WERI-Rb-1 (cell line): ENCODE measurements around the gene PIPOX.

Source experiments
- DNase-seq: peaks from one replicate; pipeline ENCODE4 v3.0.0-alpha.2; 2020
- H3K27ac ChIP-seq: fragments of 250-450 bp; sonication (Bioruptor Pico); 2 replicates; pipeline ENCODE4 v1.5.1; 2020; ENCODE audit warnings: mild to moderate bottlenecking, moderate library complexity
- H3K27me3 ChIP-seq: fragments of 250-450 bp; sonication (Bioruptor Pico); 2 replicates; pipeline ENCODE4 v1.5.1; 2021; ENCODE audit warnings: mild to moderate bottlenecking, low read depth, moderate library complexity; ENCODE audit not compliant: insufficient read depth, severe bottlenecking
- H3K36me3 ChIP-seq: fragments of 250-450 bp; sonication (Bioruptor Pico); 2 replicates; pipeline ENCODE4 v1.5.1; 2020; ENCODE audit warnings: mild to moderate bottlenecking, moderate library complexity
- H3K4me3 ChIP-seq: 2 replicates; pipeline ENCODE4 v1.5.1; 2011; ENCODE audit warnings: low read depth, mild to moderate bottlenecking, control low read depth, low read length
- H3K9me3 ChIP-seq: fragments of 250-450 bp; sonication (Bioruptor Pico); 2 replicates; pipeline ENCODE4 v1.5.1; 2021; ENCODE audit warnings: mild to moderate bottlenecking, moderate library complexity; ENCODE audit not compliant: severe bottlenecking
- TF ChIP-seq, protein P1 (sequence below): IDR thresholded peaks from 2 replicates; pipeline ENCODE4 v1.5.1; 2011; ENCODE audit warnings: low read depth, mild to moderate bottlenecking, control low read depth, inconsistent platforms, low read length

Gene PIPOX, protein sequence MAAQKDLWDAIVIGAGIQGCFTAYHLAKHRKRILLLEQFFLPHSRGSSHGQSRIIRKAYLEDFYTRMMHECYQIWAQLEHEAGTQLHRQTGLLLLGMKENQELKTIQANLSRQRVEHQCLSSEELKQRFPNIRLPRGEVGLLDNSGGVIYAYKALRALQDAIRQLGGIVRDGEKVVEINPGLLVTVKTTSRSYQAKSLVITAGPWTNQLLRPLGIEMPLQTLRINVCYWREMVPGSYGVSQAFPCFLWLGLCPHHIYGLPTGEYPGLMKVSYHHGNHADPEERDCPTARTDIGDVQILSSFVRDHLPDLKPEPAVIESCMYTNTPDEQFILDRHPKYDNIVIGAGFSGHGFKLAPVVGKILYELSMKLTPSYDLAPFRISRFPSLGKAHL

DNA sequence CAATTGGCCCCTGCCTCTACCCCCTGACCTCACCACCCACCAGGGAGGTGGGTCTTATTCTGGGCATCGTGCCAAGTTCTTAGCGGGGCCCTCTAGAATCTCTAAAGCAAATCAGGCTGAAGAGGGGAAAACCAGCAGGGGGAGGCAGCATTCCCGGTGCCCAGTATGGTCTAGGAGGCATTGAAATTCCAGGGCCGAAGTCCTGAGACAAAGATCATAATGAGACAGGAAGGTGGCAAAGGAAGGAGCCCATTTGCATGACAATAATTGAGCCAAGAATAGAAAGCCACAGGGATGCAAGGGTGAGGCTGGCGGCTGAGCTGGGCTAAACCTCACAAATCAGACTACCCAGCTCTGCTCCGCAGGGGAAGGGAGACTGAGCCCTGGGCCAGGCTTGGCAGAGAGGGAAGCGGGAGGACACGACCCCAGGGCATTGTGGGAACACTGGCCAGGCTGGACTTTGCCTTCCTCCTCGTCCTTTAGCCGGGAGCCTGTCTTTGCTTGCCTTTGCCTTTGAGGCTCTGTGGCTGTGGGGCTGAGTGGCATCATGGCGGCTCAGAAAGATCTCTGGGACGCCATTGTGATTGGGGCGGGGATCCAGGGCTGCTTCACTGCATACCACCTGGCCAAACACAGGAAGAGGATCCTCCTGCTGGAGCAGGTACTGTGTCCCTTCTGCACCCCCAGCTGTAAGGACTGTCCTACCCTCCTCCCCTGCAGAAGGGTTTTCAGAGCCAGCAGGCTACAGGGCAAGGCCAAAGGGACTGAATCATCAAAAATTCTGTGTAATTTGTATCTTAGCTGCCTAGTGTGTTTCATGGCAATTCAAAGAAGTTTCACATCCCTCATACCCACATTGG is at the start of gene PIPOX:
Gene PIPOX, plus strand, starts transcription at position 463 of the 860 bp plus-strand sequence. Its CDS starts 85 bp downstream, at position 548.
- Histone ChIP-seq H3K27me3 (no peaks in the 10 kb centered on the region), H3K27ac (no peak within 1 kb of the TSS; the same call in 1 of the 2 replicates)
- peak; percentile 71 for DNase-seq

DNA sequence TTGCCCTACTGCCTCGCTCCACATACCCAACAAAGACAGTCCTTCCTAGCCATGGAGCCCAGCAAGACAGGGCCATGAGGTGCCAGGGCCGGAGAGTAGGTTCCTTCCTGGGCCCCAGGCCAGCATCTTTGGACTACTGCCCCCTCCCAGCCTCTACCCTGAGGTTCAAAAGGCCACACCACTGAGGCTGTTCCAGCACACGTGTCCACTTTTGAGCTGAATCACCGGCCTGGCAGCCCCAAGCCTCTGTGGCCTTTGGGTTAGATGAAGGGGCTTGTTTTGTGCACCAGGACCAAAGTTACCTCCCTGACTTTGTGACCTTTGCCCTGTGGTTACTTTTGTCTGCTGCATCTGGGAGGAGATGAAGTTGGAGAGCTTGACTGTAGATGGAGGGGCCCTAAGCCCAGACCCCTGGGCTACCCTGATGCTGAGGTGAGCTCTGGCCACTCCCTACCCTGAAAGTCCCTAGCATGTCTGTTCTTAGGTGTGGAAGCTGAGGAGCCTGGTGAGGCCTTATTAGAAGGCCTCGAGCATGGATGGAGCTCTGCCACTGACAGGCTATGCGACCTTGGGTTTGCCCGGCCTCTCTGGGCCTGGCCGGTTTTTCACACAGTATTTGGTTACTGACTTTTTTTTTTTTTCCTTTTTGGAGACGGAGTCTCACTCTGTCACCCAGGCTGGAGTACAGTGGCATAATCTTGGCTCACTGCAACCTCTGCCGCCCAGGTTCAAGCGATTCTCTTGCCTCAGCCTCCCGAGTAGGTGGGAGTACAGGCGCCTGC is 49.1 kb upstream of the PIPOX start:
- TF ChIP-seq, protein P1, sequence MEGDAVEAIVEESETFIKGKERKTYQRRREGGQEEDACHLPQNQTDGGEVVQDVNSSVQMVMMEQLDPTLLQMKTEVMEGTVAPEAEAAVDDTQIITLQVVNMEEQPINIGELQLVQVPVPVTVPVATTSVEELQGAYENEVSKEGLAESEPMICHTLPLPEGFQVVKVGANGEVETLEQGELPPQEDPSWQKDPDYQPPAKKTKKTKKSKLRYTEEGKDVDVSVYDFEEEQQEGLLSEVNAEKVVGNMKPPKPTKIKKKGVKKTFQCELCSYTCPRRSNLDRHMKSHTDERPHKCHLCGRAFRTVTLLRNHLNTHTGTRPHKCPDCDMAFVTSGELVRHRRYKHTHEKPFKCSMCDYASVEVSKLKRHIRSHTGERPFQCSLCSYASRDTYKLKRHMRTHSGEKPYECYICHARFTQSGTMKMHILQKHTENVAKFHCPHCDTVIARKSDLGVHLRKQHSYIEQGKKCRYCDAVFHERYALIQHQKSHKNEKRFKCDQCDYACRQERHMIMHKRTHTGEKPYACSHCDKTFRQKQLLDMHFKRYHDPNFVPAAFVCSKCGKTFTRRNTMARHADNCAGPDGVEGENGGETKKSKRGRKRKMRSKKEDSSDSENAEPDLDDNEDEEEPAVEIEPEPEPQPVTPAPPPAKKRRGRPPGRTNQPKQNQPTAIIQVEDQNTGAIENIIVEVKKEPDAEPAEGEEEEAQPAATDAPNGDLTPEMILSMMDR, result no peak
- H3K4me3 ChIP-seq, result no peak overlapping the region
- H3K9me3 ChIP-seq, result no peaks in the 10 kb centered on the region
- H3K27ac ChIP-seq, result peak overlapping the region; percentile 59
- H3K36me3 ChIP-seq, result peaks cover 33% of the 10 kb centered on the region
- H3K27me3 ChIP-seq, result no peaks in the 10 kb centered on the region
- no peak for DNase-seq

More for the DNA sequence above, at the start of gene PIPOX:
- TF ChIP-seq, protein P1, result peak; percentile 33; the same call in 1 of the 2 replicates
- Histone ChIP-seq H3K36me3 (no peaks in the 10 kb centered on the region), H3K9me3 (no peaks in the 10 kb centered on the region), H3K4me3 (no peak within 1 kb of the TSS)

DNA sequence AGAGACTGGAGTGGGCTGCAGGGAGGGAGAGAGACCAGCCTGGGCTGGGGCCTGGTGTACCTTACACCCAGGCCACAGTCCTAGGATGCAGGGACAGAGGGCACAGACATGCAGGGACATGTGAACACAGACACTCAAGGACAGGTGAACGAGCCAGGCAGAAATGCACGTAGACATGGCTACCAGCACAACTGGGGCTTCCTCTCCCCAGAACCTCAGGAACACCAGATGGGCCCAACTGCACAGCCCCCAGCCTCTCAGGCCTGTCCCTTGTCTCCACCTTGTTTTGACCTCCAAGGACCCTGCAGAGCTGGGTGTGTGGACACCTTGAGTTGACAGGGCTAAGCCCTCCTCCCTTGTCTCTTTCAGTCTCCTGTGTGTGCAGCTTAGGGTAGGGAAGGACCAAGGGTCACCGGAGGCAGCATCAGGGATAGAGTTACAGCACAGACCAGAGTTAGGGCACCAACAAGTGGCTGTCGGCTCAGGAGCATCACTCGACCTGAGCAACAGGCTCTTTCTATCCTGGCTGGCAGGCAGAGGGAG is 46.3 kb upstream of the PIPOX start:
- Histone ChIP-seq H3K4me3 (no peak overlapping the region), H3K27ac (peak overlapping the region; percentile 21), H3K27me3 (no peaks in the 10 kb centered on the region), H3K36me3 (peaks cover 44% of the 10 kb centered on the region), H3K9me3 (no peaks in the 10 kb centered on the region)
- TF ChIP-seq, protein P1, result no peak
- no peak for DNase-seq

DNA sequence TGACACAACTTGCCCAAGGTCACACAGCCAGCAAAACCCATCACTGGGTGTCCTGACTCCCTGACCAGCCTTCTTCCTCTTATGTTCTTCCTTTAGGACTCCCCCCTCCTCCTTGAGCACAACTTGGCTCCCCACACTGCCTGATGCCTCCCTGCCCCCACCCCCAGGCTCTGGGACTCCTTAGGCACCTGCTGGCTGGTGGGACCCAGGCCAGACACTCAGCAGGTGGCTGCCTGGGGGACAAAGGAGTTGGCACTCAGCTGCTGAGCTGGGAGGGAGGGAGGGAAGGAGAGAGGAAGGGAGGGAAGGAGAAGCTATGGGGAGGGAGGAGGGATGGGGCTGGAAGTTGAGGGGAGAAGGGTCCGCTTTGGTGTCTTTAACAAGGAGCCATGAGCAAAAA is 45.1 kb upstream of the PIPOX start:
- Histone ChIP-seq H3K27me3 (no peaks in the 10 kb centered on the region), H3K27ac (no peak overlapping the region), H3K9me3 (no peaks in the 10 kb centered on the region), H3K36me3 (peaks cover 39% of the 10 kb centered on the region), H3K4me3 (no peak overlapping the region)
- TF ChIP-seq, protein P1, result no peak
- DNase-seq, result no peak

DNA sequence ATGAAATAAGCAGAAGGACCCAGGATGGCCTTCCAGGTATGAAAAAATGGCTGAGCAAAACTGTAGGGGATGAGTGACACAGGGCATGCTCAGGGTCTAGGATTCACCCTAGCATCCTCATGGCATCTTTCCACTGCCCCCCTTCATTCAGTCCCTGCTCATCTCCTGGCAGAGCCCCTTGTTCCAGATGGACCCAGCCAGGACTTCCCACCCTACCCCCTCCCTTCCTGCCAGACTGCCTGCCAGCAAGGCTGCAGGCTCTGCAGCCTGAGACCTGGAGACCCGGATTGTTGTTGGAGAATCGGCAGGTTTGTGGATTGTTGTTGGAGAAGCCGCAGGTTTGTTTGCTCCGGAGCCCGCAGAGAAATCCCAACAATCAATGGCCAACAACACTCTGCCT is 43.7 kb upstream of the PIPOX start:
- H3K36me3 ChIP-seq, result peaks cover 40% of the 10 kb centered on the region
- H3K27ac ChIP-seq, result no peak overlapping the region
- H3K9me3 ChIP-seq, result no peaks in the 10 kb centered on the region
- no peak for DNase-seq
- no peaks in the 10 kb centered on the region for H3K27me3 ChIP-seq
- TF ChIP-seq, protein P1, result no peak
- H3K4me3 ChIP-seq, result no peak overlapping the region
